Cerebellar nuclear complex (tissue), 1 donor: ENCODE data around the gene DNPH1.
A peak's percentile ranks its signal among the peaks of the same experiment; 100 is the strongest.

Source experiments
- DNase-seq, 2 experiments: peaks; one replicate each; lab custom pipeline; 2025; lab: John Stamatoyannopoulos, UW

Gene DNPH1

GRCh38 chr6:43246301-43247113 is 17.2 kb upstream of the DNPH1 start:
- peak in 1 of 2 experiments; percentile 44 for DNase-seq

GRCh38 chr6:43243664-43244321 is 14.5 kb upstream of the DNPH1 start:
- DNase-seq: no peak

DNA sequence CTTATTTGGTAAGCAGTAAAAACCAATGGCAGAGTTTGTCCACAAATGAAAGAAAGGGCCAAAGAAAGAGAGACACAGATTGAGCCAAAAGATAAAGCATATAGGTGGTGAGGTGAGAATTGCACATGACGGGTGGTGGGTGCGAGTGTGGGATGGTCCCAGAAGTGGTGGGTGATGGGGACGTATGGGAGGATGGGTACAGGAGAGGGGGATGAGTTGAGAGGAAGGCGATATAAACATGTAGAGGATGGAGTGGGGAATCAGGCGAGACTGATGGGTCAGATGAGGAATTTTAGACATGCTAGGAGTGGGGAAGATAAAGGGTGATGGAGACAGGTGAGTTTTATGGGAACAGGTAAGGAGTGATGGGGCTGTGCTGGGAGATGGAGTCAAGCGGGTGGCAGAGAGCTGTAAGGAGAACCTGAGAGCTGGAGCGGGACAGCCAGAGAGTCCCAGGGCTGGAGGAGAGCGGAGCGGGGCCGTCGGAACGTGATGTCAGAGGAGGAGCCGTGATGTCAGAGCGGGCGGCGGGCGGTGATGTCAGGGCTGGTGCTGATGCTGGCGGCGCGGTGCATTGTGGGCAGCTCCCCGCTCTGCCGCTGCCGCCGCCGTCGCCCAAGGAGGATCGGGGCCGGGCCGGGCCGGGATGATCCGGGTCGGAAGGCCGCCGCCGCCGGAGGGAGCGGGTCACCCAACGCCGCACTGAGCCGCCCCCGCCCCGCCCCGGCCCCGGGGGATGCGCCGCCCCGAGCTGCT is 13.8 kb upstream of the DNPH1 start, which contains the start of gene TTBK1:
TTBK1 (plus strand) TSS at position 574 of the 756 bp plus-strand sequence. CDS start 3,180 bp downstream, outside the sequence.
- DNase-seq: peak in 1 of 2 experiments; percentile 17

DNA sequence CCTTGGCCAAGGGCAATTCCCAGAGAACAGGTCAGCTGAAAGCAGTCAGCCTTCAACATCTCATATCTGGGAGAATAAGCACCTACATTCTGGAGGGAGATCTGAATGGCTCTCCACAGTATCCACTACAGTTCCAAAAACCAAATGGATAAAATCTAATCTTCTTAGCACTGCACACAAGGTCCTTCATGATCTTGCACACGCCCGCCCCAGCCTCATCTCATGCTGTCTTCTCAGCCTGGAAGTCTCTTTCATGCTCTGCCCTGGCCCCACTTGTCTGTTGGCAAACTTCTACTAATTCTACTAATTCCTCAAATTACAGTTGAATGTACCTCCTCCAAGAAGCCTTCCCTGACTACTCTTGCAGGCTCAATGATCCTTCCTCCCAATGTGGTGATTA is 12.2 kb upstream of the DNPH1 start:
- no peak for DNase-seq

GRCh38 chr6:43240950-43241349 is 11.7 kb upstream of the DNPH1 start:
- DNase-seq: no peak

DNA sequence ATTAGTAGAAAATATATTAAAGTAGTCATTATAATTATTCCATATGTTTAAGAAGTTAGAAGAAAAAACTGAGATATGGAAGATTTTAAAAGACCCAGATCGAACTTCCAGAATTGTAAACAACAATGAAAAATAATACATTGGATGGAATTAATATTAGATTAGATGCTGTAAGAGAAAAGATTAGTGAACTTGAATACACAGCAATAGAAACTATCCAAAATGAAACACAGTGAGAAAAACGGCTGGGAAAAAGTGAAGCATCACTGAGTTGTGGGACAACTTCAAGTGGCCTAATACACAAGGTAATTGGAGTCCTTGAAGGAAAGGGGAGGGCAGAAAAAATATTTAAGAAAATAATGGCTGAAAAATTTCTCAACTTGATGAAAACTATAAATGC is 9.8 kb upstream of the DNPH1 start:
- DNase-seq: no peak

GRCh38 chr6:43235841-43236240 is 6.6 kb upstream of the DNPH1 start:
- no peak for DNase-seq

- DNase-seq: no peak
Observed at GRCh38 chr6:43231735-43232450, 2.6 kb upstream of the DNPH1 start.

GRCh38 chr6:43231053-43231452 is 1.8 kb upstream of the DNPH1 start:
- DNase-seq: no peak

- DNase-seq: no peak
Observed at GRCh38 chr6:43229803-43230620, 731 bp upstream of the DNPH1 start.

DNA sequence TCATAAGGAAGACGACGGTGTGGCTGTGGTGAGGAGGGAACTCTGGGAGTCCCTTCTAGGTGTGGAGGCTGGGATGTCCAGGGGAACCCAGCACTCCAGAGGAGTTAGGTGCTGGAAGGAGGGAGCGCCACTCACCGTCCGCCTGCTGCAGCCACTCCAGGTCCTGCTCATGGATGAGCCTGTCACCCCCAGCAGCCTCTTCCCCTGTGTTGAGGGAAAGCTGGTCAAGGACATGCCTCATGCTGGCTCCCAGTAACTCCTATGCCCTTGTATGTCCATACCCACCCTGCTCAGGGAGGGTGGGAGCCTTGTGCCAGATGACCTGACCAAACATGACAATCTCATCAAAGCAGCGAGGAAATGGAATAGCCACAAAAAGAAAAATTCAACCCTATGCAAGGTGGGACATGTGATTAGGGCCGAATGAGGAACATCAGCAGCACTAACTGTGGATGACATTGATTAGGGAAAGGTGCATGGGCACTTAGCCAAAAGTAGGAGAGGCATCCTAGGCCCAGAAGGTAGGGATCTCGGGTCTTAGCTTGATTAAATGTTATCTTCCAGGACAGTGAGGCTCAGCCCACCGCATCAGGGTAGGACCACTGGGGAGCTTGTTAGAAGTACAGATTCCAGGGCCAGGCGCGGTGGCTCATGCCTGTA is 3.0 kb downstream of the DNPH1 start:
- DNase-seq: no peak

DNA sequence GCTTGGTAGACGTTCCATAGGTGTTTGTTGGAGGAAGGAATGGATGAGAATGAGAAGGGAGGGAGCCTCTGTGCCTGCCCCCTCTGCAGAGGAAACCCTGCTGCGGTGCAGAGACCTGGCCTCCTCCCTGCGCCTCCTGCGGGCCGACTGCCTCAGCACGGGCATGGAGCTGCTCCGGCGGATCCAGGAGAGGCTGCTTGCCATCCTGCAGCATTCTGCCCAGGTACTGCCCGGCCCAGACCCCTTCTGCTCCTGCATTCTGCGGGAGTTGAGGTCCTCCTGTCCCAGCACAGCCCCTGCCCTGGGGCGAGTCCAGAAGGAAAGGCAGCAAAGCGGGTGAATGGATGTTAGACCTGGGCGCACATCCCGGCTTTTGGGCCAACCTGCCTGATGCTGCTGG is 6.1 kb downstream of the DNPH1 start:
- DNase-seq: no peak

- no peak for DNase-seq
Observed at GRCh38 chr6:43222418-43223059, 6.7 kb downstream of the DNPH1 start.

GRCh38 chr6:43221046-43221972 is 8.0 kb downstream of the DNPH1 start:
- DNase-seq: no peak

DNA sequence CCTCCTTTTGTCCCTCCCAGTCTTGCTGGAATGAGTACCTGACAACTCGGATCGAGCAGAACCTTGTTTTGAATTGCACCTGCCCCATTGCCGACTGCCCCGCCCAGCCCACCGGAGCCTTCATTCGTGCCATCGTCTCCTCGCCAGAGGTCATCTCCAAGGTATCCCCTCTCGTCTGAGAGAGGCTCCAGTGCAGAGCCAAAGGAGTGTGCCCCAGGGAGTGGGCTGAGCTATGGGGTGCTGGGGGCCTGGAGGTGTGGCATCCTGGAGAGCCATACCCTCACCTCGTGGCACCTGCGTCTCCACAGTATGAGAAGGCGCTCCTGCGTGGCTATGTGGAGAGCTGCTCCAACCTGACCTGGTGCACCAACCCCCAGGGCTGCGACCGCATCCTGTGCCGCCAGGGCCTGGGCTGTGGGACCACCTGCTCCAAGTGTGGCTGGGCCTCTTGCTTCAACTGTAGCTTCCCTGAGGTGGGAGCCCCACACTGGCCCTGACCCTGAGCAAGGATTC is 8.8 kb downstream of the DNPH1 start:
- DNase-seq: no peak

DNA sequence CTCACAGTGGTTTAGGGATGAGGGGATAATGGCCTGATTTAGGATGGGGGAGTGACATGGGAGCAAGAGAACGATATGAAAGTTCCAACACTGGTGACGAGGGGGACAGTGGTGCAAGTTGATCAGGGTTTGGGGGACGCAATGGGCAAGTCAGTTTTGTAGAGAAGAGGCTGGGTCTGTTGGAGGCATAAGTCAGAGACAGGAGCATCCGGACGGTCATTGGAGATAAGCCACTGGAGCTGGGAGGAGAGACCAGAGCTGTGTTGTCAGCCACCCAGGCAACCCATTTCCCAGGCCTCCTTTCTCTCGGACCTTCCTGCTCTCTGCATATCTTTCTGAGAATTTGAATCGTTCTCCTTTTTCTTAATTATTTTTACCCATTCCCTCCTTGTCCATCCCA is 9.5 kb downstream of the DNPH1 start:
- DNase-seq: no peak

DNA sequence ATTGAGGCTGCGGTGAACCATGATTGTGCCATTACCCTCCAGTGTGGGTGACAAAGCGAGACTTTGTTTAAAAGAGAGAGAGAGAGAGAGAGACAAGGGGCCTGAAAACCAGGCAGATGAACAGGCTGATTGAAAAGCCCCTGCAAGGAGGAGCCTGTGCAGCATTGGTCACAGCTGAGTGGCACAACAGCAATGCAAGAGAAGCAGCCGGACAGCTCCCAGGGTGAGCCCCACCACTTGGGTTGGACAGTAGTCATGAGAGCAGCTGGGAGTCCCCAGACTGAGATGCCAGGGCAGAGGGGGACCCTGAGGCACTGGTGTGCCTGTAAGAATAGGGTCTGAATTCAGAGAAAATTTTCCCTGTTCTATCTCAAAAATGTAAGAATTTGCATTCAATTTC is 10.2 kb downstream of the DNPH1 start:
- DNase-seq: no peak

DNA sequence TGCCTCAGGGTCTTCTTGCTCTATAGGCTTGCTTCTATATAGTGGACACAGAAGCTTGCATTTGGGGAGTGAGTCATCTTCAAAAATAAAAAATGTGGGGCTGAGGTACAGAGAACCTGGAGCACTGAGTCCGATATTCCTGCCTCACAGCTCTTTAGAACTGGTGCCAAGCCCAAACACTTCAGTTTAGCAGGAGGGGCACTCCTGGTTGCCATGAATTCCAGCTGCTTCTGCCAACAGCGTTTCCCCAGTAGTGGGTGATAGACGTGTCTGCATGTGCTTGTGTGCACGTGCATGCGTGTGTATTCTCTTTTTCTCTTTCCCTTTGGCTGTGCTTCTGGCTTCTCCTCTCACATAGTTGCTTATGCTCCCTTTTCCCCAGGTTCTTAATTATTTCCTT is 11.9 kb downstream of the DNPH1 start:
- no peak for DNase-seq

- DNase-seq: no peak
Observed at GRCh38 chr6:43216200-43216599, 13.1 kb downstream of the DNPH1 start.
